Ishikawa (cell line): ENCODE measurements around the gene NLGN3.

ENCODE experiments used
- CEBPB ChIP-seq: IDR thresholded peaks from 2 replicates; pipeline ENCODE4 v1.6.1; 2012
- CREB1 ChIP-seq: IDR thresholded peaks from 2 replicates; pipeline ENCODE4 v1.6.1; 2012; ENCODE audit warnings: low read depth
- EGR1 ChIP-seq: IDR thresholded peaks from 2 replicates; pipeline ENCODE4 v1.6.1; 2012
- EP300 ChIP-seq: IDR thresholded peaks from 2 replicates; pipeline ENCODE4 v1.6.1; 2012; ENCODE audit warnings: borderline replicate concordance
- FOXM1 ChIP-seq: IDR thresholded peaks from 2 replicates; pipeline ENCODE4 v1.6.1; 2012; ENCODE audit warnings: low read depth, borderline replicate concordance
- MAX ChIP-seq: IDR thresholded peaks from 2 replicates; pipeline ENCODE4 v1.6.1; 2012
- NFIC ChIP-seq: IDR thresholded peaks from 2 replicates; pipeline ENCODE4 v1.6.1; 2012
- RAD21 ChIP-seq: IDR thresholded peaks from 2 replicates; pipeline ENCODE4 v1.6.1; 2012; ENCODE audit warnings: low read depth
- REST ChIP-seq: IDR thresholded peaks from 2 replicates; pipeline ENCODE4 v1.6.1; 2012; ENCODE audit warnings: low read depth, mild to moderate bottlenecking
- TAF1 ChIP-seq: IDR thresholded peaks from 2 replicates; pipeline ENCODE4 v1.6.1; 2012; ENCODE audit warnings: low read depth, mild to moderate bottlenecking
- TCF12 ChIP-seq: IDR thresholded peaks from 2 replicates; pipeline ENCODE4 v1.6.1; 2012; ENCODE audit warnings: low read depth
- TEAD4 ChIP-seq: IDR thresholded peaks from 2 replicates; pipeline ENCODE4 v1.6.1; 2012
- USF1 ChIP-seq: IDR thresholded peaks from 2 replicates; pipeline ENCODE4 v1.6.1; 2012
- YY1 ChIP-seq: IDR thresholded peaks from 2 replicates; pipeline ENCODE4 v1.6.1; 2012; ENCODE audit warnings: low read depth
- ZBTB7A ChIP-seq: IDR thresholded peaks from 2 replicates; pipeline ENCODE4 v1.6.1; 2012; ENCODE audit warnings: low read depth

NLGN3 gene

GRCh38 chrX:71166461-71166860 is 21.8 kb downstream of the NLGN3 start:
- TF ChIP-seq USF1: no peak
- TF ChIP-seq TEAD4: no peak
- TF ChIP-seq NFIC: no peak
- no peak for TF ChIP-seq MAX
- no peak for TF ChIP-seq CEBPB
- no peak for TF ChIP-seq CREB1
- TF ChIP-seq FOXM1: no peak
- no peak for TF ChIP-seq RAD21

- TF ChIP-seq MAX: no peak
- TF ChIP-seq CREB1: no peak
- no peak for TF ChIP-seq EP300
- TF ChIP-seq YY1: no peak
- TF ChIP-seq USF1: no peak
- TF ChIP-seq TCF12: no peak
- no peak for TF ChIP-seq TAF1
- no peak for TF ChIP-seq TEAD4
- no peak for TF ChIP-seq ZBTB7A
- TF ChIP-seq NFIC: no peak
These were observed 22.6 kb downstream of the NLGN3 start for GRCh38 chrX:71167031-71167781.

- TF ChIP-seq NFIC (no peak), REST (no peak), EGR1 (no peak), CREB1 (no peak), MAX (no peak), FOXM1 (no peak), EP300 (no peak), RAD21 (no peak), TAF1 (no peak), USF1 (no peak), CEBPB (no peak), YY1 (no peak), TEAD4 (no peak), ZBTB7A (no peak), TCF12 (no peak)
These were observed 23.5 kb downstream of the NLGN3 start for GRCh38 chrX:71168134-71168533.

- no peak for TF ChIP-seq YY1
These were observed 24.9 kb downstream of the NLGN3 start for GRCh38 chrX:71169586-71169985.

GRCh38 chrX:71170660-71171059 is 26.0 kb downstream of the NLGN3 start:
- TF ChIP-seq CREB1: no peak

GRCh38 chrX:71171110-71171801 is 26.6 kb downstream of the NLGN3 start:
- TF ChIP-seq MAX: no peak
- TF ChIP-seq RAD21: no peak
- TF ChIP-seq EP300: no peak
- no peak for TF ChIP-seq TEAD4
- TF ChIP-seq YY1: no peak
- TF ChIP-seq EGR1: no peak
- no peak for TF ChIP-seq CEBPB
- no peak for TF ChIP-seq CREB1
- TF ChIP-seq USF1: no peak
- no peak for TF ChIP-seq TAF1
- no peak for TF ChIP-seq TCF12

- TF ChIP-seq REST (no peak), CEBPB (no peak), TCF12 (no peak), MAX (no peak), FOXM1 (no peak), EGR1 (no peak), TAF1 (no peak), NFIC (no peak), CREB1 (no peak), TEAD4 (no peak), USF1 (no peak), RAD21 (no peak), ZBTB7A (no peak), EP300 (no peak), YY1 (no peak)
These were observed 28.8 kb downstream of the NLGN3 start for GRCh38 chrX:71173440-71173839.
